Measurements from ENCODE around the gene PLCL1. TPM values are rescaled to one million over a fixed set of nuclear protein-coding genes. Genes with fewer than 3 reads are reported as not detected.
"Not testable (repeated sequence)": the region's sequence is repeated elsewhere in the genome, so short reads cannot be mapped to it uniquely, and the experiment has no call there.

Gene PLCL1
- total RNA-seq, 1 experiment from 2014 or later = 0.07 TPM

DNA sequence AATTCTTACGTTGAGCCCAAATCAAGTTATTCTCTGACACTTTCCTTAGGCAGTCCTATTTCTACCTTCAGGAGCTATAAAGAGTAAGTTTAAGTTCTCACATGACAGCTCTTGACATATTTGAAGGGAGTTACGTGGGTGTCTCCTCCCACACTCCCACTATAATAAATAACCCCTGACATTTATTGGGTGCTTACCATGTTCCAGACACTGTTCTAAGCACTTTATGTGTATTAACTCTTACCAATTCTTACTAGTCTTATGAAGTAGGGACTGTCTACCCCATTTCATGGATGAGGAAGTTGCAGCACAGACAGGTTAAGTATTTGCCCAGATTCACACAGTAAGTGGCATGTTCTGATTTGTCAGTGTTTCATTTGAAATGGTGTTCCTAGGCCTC, 17.9 kb downstream of the PLCL1 start:
- no TSS peak for BruUV-seq (replicated peaks)
- no peaks in the 10 kb centered on the region for H3K9me3 Mint-ChIP-seq (ENCODE audit: low read depth, unreplicated experiment)

GRCh38 chr2:197827618-197828017, 23.2 kb downstream of the PLCL1 start:
- Mint-ChIP-seq H3K4me3 (ENCODE audit: low read depth, unreplicated experiment) (no peak overlapping the region), H3K4me1 (ENCODE audit: low read depth, unreplicated experiment) (no peaks in the 10 kb centered on the region), H3K27me3 (ENCODE audit: unreplicated experiment) (no peaks in the 10 kb centered on the region), H3K9me3 (ENCODE audit: low read depth, unreplicated experiment) (peaks cover 7% of the 10 kb centered on the region), H3K27ac (ENCODE audit: unreplicated experiment) (no peak overlapping the region), H3K36me3 (ENCODE audit: insufficient read depth, unreplicated experiment) (no peaks in the 10 kb centered on the region)
- intact Hi-C loops (cut with micrococcal nuclease; ENCODE audit: unreplicated experiment) = no loop called here
- CTCF ChIA-PET = no interaction called here
- no peak for DNase-seq
- BruUV-seq (replicated peaks) = no TSS peak
- TF ChIP-seq, protein P1, sequence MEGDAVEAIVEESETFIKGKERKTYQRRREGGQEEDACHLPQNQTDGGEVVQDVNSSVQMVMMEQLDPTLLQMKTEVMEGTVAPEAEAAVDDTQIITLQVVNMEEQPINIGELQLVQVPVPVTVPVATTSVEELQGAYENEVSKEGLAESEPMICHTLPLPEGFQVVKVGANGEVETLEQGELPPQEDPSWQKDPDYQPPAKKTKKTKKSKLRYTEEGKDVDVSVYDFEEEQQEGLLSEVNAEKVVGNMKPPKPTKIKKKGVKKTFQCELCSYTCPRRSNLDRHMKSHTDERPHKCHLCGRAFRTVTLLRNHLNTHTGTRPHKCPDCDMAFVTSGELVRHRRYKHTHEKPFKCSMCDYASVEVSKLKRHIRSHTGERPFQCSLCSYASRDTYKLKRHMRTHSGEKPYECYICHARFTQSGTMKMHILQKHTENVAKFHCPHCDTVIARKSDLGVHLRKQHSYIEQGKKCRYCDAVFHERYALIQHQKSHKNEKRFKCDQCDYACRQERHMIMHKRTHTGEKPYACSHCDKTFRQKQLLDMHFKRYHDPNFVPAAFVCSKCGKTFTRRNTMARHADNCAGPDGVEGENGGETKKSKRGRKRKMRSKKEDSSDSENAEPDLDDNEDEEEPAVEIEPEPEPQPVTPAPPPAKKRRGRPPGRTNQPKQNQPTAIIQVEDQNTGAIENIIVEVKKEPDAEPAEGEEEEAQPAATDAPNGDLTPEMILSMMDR (IDR thresholded peaks at IDR 0.05; ENCODE audit: unreplicated experiment) = no peak

More for the DNA sequence above, 17.9 kb downstream of the PLCL1 start:
- intact Hi-C loops (cut with micrococcal nuclease; ENCODE audit: unreplicated experiment) = no loop called here
- CTCF ChIA-PET = no interaction called here
- TF ChIP-seq, protein P1 (IDR thresholded peaks at IDR 0.05; ENCODE audit: unreplicated experiment) = no peak
- DNase-seq = no peak
- H3K27ac Mint-ChIP-seq (ENCODE audit: unreplicated experiment) = no peak overlapping the region
- H3K36me3 Mint-ChIP-seq (ENCODE audit: insufficient read depth, unreplicated experiment) = no peaks in the 10 kb centered on the region
- H3K27me3 Mint-ChIP-seq (ENCODE audit: unreplicated experiment) = peaks cover 22% of the 10 kb centered on the region
- no peak overlapping the region for H3K4me3 Mint-ChIP-seq (ENCODE audit: low read depth, unreplicated experiment)
- H3K4me1 Mint-ChIP-seq (ENCODE audit: low read depth, unreplicated experiment) = no peaks in the 10 kb centered on the region

DNA sequence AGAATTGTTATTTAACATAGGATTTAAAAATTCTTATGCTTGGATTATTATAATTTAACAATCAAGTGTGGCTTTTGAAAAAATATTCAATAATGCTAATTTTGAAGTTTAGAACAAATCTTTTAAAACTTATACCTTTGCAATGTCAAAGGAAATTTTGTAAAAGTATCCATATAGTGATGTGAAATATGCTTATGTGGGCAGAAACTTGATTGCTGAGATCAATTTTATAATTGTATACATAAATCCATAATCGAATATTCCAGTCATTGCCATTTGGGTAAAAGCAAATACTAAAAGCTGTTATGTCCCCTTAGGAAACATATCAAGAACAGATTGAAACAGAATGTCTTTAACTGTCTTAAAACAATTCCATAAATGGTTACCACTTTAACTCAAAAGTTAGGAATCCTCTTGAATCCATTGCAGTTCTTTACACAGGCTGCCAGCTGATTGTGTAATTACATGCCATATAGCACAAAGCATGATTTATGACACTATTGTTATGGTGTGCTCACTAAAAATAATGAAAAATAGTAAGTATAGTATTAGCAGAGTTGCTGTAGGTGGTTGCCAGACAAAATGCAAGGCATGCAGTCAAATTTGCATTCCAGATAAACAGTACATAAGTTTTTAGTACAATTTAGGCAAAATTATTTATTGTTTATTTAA, 24.2 kb downstream of the PLCL1 start:
- DNase-seq = no peak
- Mint-ChIP-seq H3K36me3 (ENCODE audit: insufficient read depth, unreplicated experiment) (no peaks in the 10 kb centered on the region), H3K27me3 (ENCODE audit: unreplicated experiment) (no peaks in the 10 kb centered on the region), H3K9me3 (ENCODE audit: low read depth, unreplicated experiment) (peaks cover 7% of the 10 kb centered on the region), H3K27ac (ENCODE audit: unreplicated experiment) (no peak overlapping the region), H3K4me1 (ENCODE audit: low read depth, unreplicated experiment) (no peaks in the 10 kb centered on the region), H3K4me3 (ENCODE audit: low read depth, unreplicated experiment) (no peak overlapping the region)
- BruUV-seq (replicated peaks) = no TSS peak
- CTCF ChIA-PET = interaction anchor here (0.6 kb wide), 1 partner anchor 731 kb away, joined by 3 read pairs; no protein-coding TSS in a partner anchor
- TF ChIP-seq, protein P1 (IDR thresholded peaks at IDR 0.05; ENCODE audit: unreplicated experiment) = no peak
- intact Hi-C loops (cut with micrococcal nuclease; ENCODE audit: unreplicated experiment) = no loop called here

- H3K27ac Mint-ChIP-seq (ENCODE audit: unreplicated experiment); H3K4me1 Mint-ChIP-seq (ENCODE audit: low read depth, unreplicated experiment); BruUV-seq (replicated peaks); H3K4me3 Mint-ChIP-seq (ENCODE audit: low read depth, unreplicated experiment); intact Hi-C loops (cut with micrococcal nuclease; ENCODE audit: unreplicated experiment); DNase-seq; H3K27me3 Mint-ChIP-seq (ENCODE audit: unreplicated experiment); CTCF ChIA-PET; H3K9me3 Mint-ChIP-seq (ENCODE audit: low read depth, unreplicated experiment); H3K36me3 Mint-ChIP-seq (ENCODE audit: insufficient read depth, unreplicated experiment): not testable (repeated sequence)
Measured at GRCh38 chr2:197834771-197835170, 30.4 kb downstream of the PLCL1 start.

DNA sequence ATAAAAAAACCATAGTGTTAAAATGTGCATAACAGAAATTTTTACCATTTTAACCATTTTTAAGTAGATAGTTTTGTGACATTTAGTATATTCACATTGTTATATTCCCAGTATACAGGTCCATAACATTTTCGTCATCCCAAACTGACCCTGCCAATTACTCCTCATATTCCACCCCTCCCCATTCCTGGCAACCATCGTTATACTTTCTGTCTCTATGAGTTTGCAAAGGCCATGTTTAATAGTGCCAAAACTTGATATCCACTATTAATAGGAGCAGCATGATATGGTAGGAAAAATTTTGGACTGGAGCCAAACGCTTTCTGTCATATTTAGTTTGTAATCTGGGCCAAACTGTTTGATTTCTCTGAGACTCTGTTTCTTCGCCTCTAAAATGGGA, 30.9 kb downstream of the PLCL1 start:
- Mint-ChIP-seq H3K27me3 (ENCODE audit: unreplicated experiment) (no peaks in the 10 kb centered on the region), H3K27ac (ENCODE audit: unreplicated experiment) (no peak overlapping the region)
- intact Hi-C loops (cut with micrococcal nuclease; ENCODE audit: unreplicated experiment) = no loop called here

More for the DNA sequence above, 30.9 kb downstream of the PLCL1 start:
- CTCF ChIA-PET = no interaction called here
- H3K4me3 Mint-ChIP-seq (ENCODE audit: low read depth, unreplicated experiment) = no peak overlapping the region
- H3K36me3 Mint-ChIP-seq (ENCODE audit: insufficient read depth, unreplicated experiment) = no peaks in the 10 kb centered on the region
- H3K4me1 Mint-ChIP-seq (ENCODE audit: low read depth, unreplicated experiment) = no peaks in the 10 kb centered on the region
- TF ChIP-seq, protein P1 (IDR thresholded peaks at IDR 0.05; ENCODE audit: unreplicated experiment) = no peak
- no TSS peak for BruUV-seq (replicated peaks)
- DNase-seq = no peak
- H3K9me3 Mint-ChIP-seq (ENCODE audit: low read depth, unreplicated experiment) = peaks cover 7% of the 10 kb centered on the region

Measured in Calu3 (cell line).